ENCODE data around the gene CCDC71. TPM values are rescaled to one million over a fixed set of nuclear protein-coding genes. Genes with fewer than 3 reads are reported as not detected.

Gene CCDC71
- total RNA-seq: 20.4 TPM

DNA sequence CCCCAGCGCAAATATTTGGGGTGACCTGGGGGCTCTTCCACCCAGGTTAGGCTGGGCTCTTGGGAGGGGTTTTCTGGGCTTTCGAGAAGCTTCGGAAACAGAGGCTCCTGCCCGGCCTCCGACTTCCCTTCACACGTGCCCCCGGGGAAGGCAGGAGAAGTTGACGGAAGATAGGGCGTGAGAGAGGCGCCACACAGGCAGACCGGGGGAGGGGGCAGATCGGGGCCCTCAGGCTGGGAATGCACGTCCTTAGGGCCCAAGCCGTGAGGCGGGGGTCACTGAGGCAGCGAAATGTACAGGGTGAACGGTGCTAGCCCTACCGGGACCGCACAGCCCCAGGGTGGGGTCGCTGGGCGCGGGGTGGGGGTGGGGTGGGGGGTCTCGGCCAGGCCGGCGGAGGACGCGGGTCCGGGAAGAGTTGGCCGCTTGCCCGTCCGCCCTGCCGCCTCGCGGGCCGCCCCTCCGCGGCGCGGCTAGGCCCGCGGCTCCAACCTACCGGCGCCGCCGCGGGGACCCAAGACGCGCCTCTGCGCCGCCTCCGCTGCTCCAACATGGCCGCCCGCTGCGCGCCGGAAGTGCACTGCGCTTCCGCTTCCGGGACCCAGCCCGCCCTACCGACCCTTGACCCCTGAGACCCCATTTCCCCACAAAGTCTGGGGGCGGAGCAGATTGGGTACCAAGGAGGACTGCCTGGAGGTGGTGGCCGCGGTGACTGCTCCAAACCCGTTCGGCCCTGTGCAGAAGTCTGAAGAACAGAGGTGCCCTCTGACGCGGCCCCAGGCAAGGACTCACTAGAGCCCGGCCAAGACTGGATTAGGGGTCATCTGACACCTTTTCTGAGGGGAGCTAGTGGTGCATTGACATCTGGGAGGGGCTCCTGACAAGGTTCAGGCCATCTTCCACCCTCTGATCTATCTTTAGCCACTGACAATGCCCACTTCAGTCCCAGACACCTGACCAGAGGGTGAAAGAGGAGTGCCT, at the start of gene CCDC71:
Gene CCDC71 (minus strand): TSS at position 561 of the 981 bp plus-strand sequence. CDS start 2,123 bp downstream, outside the sequence.

DNA sequence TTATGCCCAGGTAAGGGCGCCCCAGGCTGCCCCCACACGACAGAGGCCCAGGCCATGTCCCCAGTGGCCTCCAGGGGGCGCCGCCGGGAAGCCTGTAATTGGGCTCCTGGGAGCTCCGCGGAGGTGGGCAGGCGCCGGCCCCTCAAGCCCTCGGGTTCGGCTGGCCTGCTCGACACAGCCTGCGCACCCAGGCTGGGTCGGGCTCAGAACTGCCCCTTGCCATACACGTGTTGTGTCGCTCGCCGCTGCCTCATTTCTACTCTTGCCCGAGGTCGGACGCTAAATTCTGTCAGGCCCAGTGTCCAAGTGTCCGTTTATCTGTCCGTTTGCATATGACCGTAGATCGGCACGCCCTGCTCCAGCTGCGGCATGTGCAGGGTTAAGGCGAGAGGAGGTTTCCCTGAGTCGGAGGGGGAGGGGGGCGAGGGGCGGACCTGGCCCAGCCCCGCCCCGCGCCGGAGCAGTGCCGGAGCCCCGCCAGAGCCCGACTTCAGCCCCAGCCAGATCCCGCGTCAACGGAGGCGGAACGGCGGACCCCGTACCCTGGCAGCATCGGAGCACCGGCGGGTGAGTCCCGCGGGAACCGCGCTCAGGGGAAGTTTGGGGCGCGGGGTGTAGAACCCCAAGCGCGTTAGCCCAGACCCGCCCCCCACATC, 5.1 kb upstream of the CCDC71 start, which contains the start of gene KLHDC8B:
Gene KLHDC8B (plus strand): TSS at position 480 of the 656 bp plus-strand sequence. CDS start 1,172 bp downstream, outside the sequence.

DNA sequence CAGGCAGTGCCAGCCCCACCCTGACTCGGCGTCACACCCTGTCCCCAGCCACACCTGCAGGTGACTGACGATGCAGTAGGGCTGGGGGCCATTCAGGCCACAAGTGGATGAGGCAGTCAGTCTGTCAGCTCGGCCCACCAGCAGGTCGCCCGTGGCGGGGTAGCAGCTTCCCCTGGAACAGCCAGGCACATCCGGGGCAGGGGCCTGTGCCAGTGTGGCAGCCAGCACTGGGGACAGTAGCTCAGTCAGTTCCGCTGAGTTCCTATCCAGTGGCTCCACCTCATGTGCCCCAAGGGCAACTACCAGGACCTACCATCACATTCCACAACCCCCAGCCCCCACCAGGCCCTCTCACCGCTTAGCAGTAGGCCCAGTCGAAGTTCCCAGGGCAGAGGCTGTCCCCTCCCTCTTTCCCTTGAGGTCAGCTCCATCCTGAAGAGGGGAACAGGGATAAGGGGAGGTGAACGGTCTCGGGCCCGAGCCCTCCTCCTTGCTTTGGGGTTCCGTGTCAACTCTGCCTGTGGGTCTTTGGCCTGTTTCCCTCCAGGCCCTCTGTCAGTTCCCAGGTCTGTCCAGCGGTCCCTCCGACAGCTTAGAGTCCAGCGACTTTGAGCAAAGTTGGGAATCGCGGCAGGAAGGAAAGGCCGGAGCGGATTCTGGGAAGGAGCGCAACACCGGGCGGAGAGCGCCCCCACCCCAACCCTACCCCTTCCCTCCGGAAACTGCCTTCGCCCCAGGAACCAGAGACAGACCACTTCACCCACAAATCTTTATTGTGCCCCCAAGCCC, 33.5 kb downstream of the CCDC71 start, which contains the start of gene LAMB2:
Gene LAMB2 (minus strand): TSS at position 614 of the 789 bp plus-strand sequence. CDS start 183 bp downstream, at position 431.

DNA sequence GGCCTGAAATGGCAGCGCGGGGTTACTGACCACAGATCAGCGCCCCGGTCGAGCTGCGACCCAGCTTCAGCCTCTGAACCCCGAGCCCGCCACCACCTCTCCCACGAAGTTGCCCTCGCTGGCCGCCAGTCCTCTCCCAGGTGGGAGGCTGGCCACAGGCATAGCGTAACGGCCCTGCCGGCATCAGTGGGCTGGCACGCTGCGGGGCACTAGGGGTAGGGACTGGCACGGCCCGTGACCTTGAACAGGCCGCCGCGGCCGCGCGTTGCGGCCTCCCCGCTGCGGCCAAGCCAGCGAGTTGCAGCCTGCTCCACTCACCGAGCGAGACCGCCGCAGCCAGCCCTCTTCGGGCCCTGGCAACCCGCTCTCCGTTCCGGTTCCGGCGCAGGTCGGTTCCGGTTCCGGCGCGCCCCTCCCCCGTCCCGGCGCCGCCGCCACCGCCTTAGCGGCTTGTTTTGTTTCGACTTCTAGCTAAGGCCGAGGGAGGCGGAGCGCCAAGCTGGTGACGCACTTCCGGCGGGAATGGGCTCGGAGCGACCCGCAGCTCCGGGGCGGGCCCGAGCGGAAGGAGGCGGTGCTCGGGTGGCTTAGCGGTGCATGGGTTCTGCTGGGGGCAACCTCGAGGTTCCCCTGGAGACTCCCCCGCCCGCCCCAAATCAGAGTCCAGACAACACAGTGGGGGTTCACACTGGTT, 45.5 kb downstream of the CCDC71 start, which contains the start of gene USP19:
Gene USP19 (minus strand): TSS at position 386 of the 694 bp plus-strand sequence. CDS start 1,678 bp downstream, outside the sequence.

Other genes starting within 250 kb of the CCDC71 start
- gene ARIH2, start 247.5 kb downstream of the CCDC71 start, total RNA-seq: 86.1 TPM
- gene P4HTM, start 176.1 kb downstream of the CCDC71 start, total RNA-seq: 51.4 TPM
- 137 TPM for gene WDR6, start 158.9 kb downstream of the CCDC71 start, total RNA-seq
- gene DALRD3, start 147.8 kb downstream of the CCDC71 start, total RNA-seq: 52.2 TPM
- 73.9 TPM for gene NDUFAF3, start 144.2 kb downstream of the CCDC71 start, total RNA-seq
- 214 TPM for gene IMPDH2, start 136.9 kb downstream of the CCDC71 start, total RNA-seq
- 75.6 TPM for gene QRICH1, start 72.3 kb downstream of the CCDC71 start, total RNA-seq
- 465 TPM for gene QARS1, start 61.6 kb downstream of the CCDC71 start, total RNA-seq
- 75.8 TPM for gene USP19, start 45.5 kb downstream of the CCDC71 start, total RNA-seq
- 537 TPM for gene LAMB2, start 33.3 kb downstream of the CCDC71 start, total RNA-seq
- gene KLHDC8B, start 5.3 kb upstream of the CCDC71 start, total RNA-seq: 39.2 TPM
- 5.2 TPM for gene C3orf62, start 110.9 kb upstream of the CCDC71 start, total RNA-seq
- gene USP4, start 173.7 kb upstream of the CCDC71 start, total RNA-seq: 41.9 TPM
- 118 TPM for gene GPX1, start 192.0 kb upstream of the CCDC71 start, total RNA-seq
- 299 TPM for gene RHOA, start 245.6 kb upstream of the CCDC71 start, total RNA-seq
- gene TCTA, start 246.1 kb upstream of the CCDC71 start, total RNA-seq: 35.4 TPM

Measured in metanephros (tissue), 1 donor.